HG03097 (cell line): Measurements from ENCODE around the gene SCYGR8.
"Not testable (repeated sequence)": the region's sequence is repeated elsewhere in the genome, so short reads cannot be mapped to it uniquely, and the experiment has no call there.

Experiments
- ATAC-seq: cut with Tn5 transposase; IDR thresholded peaks from one replicate; pipeline ENCODE4 v1.9.1; 2021; ENCODE audit not compliant: unreplicated experiment, low FRiP score

The SCYGR8 gene, protein sequence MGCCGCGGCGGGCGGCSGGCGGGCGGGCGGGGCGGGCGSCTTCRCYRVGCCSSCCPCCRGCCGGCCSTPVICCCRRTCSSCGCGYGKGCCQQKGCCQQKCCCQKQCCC

DNA sequence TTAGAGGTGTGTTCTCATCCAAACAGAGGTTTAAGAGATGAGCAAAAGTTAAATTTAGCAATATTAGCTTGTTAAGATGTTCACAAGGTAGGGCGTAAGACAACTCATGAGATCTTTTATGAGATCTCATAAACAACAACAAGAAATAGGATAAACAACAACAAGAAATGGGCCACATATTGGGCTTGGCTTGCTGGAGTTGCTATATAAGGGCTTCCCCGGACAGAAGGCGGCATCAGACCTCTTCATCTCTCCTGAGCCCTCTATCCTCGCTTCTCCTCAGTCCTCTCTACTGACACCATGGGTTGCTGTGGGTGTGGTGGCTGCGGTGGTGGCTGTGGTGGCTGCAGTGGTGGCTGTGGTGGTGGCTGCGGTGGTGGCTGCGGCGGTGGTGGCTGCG lies at the start of gene SCYGR8:
Gene SCYGR8 (plus strand): TSS at position 301 of the 400 bp plus-strand sequence. CDS start 0 bp downstream, at position 301.
- no peak for ATAC-seq

DNA sequence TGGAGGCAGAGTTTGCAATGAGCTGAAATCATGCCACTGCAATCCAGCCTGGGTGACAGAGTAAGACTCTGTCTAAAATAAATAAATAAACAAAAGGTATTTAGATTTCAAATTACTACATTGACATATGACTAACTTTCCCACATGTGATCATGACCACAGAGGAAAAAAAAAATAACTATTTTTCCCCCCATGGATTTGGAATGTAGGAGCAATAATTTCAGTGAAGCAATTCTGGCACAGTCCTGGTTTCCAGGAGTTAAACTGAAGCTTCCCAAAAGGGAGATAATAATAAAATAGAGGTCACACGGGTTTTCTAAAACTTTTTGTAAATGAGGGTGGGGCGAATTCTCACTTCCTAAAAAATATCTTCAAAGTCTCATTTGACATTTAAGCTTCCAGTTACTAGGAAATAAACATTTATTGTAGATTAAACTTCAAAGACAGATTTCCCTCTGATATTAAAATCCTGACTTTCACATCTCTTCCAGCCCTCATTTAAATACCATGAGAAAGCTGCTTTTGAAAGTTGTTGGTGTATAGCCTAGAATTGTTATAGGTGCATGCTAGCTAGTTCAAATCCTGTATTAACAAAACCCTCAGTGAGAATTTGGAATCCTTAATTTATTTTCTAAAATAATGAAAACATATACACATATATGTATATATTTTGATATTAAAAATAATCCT lies 48.6 kb upstream of the SCYGR8 start:
- no peak for ATAC-seq

DNA sequence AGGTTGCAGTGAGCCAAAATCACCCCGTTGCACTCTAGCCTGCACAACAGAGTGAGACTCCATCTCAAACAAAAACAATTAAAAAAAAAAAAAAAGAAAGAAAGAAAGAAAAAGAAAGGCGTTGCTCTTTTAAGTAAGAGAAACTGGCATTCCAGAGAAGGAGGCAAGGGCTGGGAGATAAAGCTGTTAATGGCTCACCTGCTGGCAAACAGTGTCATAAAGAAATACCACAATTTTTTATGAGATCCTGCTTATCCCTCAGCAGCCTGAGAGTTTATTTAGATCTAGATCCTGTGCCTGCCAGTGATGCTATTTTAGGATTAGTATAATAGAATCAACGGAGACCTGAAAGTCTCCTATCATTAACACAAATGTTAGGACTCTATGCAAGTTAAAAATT lies 44.1 kb upstream of the SCYGR8 start:
- ATAC-seq = no peak

DNA sequence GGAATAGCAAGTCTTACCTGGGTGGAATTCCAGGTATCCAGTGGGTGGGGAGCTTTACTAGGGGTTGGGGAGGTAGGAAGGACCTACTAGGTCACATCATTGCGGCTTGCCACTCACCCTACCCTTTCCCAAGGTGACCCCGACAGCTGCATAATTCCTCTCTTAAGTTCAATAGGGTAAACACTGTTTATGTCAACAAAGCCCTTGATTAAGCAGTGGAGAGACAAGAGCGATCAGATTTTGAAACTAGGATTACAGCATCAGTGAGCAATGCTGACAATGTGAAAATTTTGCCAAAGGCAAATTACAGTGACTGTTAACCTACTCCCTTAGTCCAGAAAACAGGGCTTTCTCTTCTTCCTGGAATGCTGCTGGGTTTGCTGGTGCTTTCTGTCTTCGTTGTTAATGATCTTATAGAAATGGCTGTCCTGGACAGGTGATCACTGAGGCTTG lies 42.4 kb upstream of the SCYGR8 start:
- no peak for ATAC-seq

DNA sequence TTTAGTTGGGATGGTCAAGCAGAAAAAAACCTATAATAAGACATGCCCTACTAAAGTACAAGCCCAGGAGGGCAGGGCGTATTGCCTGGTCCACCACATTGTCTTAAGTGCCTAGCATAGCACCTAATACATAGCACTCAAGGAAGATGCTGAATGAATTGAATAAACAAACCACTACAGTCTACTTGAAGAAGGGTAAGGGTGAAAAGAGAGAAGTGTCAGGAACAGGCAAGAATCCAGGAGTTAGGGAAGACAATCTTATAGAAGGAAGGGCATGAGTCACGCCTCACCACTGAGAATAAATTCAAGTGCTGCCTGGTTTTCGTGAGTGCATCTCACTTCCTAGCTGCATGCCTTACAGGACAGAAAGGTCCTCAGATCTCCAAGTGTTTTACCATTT lies 41.7 kb upstream of the SCYGR8 start:
- no peak for ATAC-seq

DNA sequence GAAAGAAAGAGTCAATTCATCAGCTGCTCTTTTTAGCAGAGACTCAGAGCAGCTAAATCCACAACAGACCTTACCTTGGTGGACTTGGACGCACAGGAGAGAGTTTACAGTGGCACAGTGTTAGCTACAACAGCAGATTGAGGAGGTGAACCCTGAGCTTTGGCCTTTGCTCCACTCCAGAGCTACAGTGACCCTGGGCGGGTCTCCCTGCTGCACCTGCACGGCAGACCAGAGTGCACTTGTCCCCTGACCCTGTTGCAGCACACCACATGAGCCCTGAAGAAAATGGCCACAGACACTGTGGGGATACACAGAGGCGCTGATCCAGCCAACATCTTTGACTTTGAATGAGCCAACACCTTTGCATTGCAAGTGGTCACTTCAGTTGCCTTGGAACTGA lies 38.8 kb upstream of the SCYGR8 start:
- ATAC-seq = no peak

DNA sequence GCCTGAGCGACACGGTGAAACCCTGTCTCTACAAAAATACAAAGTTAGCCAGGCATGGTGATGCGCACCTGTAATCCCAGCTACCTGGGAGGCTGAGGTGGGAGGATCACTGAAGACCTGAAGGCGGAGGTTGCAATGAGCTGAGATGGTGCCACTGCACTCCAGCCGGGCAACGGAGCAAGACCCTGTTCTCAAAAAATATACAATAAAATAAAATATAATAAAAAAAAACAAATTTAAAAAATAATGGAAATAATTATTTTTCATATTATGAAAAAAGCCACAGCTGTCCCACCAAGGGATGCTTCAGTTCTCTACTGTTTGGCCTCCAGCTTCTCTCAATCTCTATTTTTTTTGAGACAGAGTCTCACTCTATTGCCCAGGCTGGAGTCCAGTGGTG lies 38.3 kb upstream of the SCYGR8 start:
- ATAC-seq = no peak

DNA sequence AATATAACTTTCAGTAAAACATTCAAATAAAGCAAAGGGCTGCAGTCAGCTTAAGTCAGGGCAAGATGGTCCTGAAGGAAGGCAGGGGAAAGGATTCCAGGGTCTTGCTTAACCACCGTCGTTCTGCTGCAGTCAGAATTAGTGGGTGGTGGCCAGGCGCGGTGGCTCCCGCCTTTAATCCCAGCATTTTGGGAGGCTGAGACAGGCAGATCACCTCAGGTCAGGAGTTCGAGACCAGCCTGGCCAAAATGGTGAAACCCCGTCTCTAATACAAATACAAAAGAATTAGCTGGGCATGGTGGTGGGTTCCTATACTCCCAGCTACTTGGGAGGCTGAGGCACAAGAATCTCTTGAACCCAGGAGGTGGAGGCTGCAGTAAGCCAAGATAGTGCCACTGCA lies 34.7 kb upstream of the SCYGR8 start:
- ATAC-seq = no peak

DNA sequence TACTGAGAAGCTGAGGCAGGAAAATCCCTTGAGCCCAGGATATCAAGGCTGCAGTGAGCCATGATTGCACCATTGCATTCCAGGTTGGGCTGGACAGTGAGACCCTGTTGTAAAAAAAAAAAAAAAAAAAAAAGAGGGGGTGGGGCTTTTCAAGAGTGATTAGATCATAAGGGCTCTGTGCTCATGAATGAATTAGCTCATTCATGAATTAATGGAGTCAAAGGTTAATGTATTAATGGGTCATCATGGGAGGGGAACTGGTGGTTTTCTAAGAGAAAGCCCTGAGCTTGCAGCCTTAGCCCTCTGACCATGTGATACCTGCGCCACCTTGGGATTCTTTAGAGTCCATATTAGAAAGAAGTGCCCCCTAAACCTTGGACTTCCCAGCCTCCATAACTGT lies 32.4 kb upstream of the SCYGR8 start:
- ATAC-seq = no peak

DNA sequence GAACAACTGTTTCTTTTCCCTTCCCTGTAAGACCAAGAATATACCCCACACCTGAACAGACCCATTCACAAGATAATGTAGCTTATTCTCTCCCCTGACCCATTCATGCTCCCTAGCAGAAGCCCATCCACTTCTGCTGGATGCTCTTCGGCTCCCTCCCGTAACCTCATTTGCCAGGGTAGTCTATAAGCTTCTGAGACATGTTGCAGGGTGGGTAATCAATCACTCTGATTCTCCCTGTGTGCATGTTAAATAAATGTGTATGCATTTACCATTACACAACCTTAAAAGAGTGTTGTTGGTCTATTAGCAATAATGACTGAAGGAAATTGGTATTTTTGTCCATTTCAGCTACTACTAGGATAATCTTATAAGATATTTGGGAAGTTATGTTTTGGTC lies 29.2 kb upstream of the SCYGR8 start:
- ATAC-seq = no peak

DNA sequence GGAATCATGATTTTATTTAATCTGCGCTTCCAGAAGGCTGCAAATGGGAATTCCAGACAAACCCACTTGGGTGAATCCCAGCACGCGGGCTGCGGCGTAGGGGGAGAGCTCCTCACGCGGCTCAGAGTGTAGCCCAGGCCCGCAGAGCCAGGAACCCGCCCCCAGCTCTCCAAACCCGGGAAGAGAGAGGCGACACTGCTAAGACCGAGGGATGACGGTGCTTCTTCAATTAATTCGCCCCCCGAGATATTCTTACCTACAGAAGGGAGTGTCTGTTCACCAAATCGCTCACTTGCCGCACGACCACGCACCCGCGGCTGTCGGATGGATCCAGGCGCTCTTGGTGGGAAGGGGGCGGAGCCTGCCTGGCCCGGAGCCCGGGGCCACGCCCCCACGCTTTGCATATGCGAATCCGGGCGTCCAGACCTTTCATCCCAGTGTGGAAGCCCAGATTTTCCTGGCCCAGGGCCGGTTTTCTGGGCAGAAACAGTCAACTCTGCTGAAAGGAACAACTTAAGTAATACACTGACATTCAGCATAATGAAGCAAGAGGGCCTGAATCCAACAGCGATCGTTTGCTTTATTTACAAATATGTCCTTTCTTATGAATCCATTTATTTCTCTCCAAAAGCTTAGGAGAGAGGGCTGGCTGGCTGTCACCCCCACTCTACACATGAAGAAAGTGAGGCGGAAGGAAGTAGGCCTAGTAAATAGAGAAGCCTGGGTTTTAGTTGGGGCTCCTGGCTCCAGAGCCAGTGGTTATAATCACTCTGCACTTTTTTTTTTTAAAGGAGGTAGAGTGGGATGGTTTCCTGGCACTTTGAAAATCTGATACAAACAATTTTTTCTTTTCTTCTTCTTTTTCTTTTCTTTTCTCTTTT lies 27.8 kb upstream of the SCYGR8 start, which contains the start of gene SLC19A3:
Gene SLC19A3 (minus strand): TSS at position 342 of the 881 bp plus-strand sequence. CDS start 15,710 bp downstream, outside the sequence.
- ATAC-seq = no peak

DNA sequence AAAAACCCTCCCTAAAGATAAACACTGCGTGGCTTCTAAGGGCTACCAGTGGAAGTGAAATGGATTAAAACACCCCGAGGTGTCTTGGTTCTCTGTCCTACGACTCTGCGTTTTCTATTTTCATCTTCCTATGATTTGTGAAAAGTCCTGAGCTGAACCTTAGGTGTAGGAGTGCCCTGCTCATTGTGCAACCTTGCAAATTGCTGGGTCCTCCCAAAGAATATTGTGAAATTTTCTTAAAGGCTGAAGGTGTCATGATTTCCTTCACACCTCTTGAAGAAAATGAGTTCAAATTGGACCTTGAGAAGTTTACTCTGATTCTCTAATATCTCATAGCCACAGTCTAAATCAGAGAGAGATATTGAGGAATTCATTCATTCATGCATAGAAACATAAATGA lies 26.1 kb upstream of the SCYGR8 start:
- no peak for ATAC-seq

DNA sequence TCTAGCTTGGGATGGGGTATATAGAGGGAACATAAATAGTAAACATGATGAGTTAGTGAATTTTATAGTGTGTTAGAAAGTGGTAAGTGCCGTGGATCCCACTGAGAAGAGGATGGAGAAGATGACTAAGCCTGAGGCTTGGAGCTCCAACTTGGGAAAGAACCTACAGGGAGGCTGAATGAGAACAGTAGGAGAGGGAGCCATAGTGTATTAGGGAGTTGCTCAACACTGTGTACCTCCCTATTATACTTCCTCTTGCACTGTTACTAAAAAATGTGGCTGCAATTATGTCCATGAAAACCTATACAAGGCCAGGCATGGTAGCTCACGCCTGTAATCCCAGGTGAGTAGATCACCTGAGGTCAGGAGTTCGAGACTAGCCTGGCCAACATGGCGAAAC lies 25.0 kb upstream of the SCYGR8 start:
- no peak for ATAC-seq

DNA sequence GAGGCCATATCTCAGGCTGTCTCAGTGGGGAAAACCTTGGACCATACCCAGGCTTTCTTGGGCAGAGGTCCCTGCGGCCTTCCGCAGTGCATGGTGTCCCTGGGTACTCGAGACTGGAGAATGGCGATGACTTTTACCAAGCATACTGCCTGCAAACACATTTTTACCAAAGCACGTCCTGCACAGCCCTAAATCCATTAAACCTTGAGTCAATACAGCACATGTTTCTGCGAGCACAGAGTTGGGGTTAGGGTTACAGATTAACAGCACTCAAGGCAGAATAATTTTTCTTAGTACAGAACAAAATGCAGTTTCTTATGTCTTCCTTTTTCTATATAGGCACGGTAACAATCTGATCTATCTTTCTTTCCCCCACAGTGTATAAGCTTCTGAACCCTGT lies 22.9 kb upstream of the SCYGR8 start:
- not testable (repeated sequence) for ATAC-seq

DNA sequence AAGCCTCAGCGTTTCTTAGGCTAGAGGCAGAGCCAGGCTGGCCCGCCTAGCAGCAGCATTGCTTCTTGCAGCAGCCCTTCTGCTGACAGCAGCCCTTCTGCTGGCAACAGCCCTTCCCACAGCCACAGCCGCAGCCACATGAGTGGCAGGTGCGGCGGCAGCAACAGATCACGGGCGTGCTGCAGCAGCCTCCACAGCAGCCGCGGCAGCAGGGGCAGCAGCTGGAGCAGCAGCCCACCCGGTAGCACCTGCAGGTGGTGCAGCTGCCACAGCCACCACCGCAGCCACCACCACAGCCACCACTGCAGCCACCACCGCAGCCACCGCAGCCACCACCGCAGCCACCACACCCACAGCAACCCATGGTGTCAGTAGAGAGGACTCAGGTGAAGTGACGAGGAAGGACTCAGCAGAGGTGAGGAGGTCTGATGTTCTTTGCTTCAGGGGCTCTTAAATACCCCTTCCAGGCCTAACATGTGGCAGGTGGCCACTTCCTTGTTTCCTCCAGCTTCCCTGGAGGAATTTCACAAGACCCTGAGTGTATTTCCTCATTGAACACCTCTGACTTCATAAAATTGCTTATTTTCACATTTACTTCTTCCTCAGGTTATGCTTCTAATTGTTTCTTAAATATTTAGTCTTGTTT lies 21.2 kb upstream of the SCYGR8 start, which contains the start of gene SCYGR6:
Gene SCYGR6 (minus strand): TSS at position 364 of the 646 bp plus-strand sequence. CDS start 0 bp downstream, at position 364.
- ATAC-seq = no peak

DNA sequence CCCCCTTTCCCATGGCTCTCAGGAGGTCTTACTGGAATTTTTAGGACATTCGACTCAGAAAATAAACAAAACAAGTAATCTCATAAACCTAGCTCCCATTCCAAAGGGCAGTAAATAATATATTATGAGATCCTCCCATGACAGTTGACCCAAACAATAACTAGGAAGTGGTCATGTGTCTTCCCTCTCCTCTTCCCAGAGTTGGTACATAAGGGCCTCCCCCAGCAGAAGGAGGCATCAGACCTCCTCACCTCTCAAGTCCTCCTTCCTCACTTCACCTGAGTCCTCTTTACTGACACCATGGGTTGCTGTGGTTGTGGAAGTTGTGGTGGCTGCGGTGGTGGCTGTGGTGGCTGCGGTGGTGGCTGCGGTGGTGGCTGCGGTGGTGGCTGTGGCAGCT lies 17.7 kb upstream of the SCYGR8 start, which contains the start of gene SCYGR7:
Gene SCYGR7 (plus strand): TSS at position 301 of the 400 bp plus-strand sequence. CDS start 0 bp downstream, at position 301.
- no peak for ATAC-seq

DNA sequence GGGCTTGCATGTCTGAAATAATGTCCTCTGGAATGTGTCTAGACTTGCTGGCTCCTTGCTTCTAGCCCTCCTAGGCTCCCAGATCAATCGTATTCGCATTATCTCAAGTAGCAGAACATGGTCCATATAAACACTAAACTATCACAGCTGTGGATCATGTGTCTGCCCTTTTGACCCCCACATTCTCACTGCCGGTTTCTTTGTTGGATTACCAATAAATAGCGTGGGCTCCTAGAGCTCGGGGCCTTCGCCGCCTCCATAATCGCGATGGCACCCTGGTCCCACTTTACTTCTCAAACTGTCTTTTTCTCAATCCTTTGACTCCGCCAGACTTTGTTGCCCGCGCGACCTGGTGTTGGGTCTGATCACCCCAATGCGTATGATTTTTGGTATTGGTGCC lies 6.3 kb upstream of the SCYGR8 start:
- ATAC-seq = no peak

DNA sequence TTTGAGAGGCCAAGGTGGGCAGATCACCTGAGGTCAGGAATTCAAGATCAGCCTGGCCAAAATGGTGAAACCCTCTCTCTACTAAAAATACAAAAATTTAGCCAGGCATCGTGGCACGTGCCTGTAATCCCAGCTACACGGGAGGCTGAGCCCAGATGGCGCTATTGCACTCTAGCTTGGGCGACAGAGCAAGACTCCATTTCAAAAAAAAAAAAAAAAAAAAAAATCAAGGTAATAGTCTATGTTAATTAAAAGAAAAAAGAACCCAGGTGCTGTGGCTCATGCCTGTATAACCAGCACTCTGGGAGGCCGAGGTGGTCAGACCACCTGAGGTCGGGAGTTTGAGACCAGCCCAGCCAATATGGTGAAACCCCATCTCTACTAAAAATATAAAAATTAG lies 5.0 kb upstream of the SCYGR8 start:
- not testable (repeated sequence) for ATAC-seq

DNA sequence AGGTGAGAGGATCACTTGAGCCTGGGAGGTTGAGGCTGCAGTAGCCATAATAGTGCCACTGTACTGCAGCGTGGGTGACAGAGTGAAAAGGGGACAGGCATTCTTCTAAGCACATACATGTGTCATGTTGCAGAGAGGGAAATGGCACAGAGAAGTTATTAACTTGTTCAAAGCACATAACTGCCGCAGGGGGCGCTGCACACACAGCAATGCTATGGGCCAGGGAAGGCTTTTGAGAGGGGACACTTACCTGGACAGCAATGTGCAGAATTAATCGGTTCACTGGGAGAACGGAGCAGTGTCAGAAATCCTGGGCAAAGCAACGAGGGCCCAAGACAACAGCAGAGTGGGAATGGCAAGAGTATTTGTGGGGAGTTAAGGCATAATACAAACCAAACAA lies 2.4 kb downstream of the SCYGR8 start:
- ATAC-seq = no peak

DNA sequence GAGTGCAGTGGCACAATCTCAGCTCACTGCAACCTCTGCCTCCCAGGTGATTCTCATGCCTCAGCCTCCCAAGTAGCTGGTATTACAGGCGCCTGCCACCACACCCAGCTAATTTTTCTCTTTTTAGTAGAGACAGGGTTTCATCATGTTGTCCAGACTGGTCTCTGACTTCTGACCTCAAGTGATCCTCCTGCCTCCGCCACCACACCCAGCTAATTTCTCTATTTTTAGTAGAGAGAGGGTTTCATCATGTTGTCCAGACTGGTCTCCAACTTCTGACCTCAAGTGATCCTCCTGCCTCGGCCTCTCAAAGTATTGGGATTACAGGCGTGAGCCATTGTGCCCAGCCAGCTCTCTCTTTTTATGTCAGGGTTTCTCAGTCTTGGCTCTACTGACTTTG lies 10.6 kb downstream of the SCYGR8 start:
- ATAC-seq = not testable (repeated sequence)
